ACHN (cell line): ENCODE data around the gene C1QTNF1.

ENCODE experiments used
- DNase-seq: peaks from one replicate; pipeline ENCODE4 v3.0.0-alpha.2; 2015
- in situ Hi-C: cut with HindIII; loops from 2 replicates; pipeline ENCODE4 v1.10.0; 2017; ENCODE audit warnings: low sequenced_read_pairs, low pct_ligation_motif_present, low pct_unique_long_range_greater_than_20kb

C1QTNF1 gene

DNA sequence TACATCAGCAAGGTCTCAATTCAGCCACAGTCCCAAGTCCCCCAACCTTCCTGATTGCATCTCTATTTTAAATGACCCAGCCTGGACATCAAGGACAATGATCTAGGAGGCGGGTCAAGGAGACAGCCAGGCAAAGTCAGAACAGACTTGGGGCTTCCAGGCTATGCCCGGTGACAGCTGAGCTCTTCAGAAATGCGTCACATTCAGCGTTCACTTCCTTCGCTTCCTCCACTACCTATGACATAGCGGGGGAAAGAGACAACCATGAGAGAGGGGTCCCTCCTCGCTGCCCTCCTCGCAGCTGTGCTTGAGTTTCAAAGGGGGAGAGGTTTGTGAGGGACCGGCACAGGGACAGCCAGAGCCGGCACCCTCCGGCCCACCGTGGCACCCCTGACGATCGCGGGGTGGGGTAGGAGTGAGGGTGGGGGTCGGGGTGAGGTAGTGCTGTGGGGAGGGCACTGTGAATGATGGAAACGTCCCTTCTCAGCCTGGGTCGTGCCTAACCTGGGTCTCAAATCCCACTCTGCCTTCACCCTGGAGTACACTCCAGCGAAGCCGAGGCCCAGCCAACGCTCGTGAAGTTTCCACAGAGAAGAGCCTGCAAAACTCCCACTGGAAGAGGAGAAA is 31.9 kb upstream of the C1QTNF1 start:
- in situ Hi-C loops: no loop called here
- DNase-seq: no peak

DNA sequence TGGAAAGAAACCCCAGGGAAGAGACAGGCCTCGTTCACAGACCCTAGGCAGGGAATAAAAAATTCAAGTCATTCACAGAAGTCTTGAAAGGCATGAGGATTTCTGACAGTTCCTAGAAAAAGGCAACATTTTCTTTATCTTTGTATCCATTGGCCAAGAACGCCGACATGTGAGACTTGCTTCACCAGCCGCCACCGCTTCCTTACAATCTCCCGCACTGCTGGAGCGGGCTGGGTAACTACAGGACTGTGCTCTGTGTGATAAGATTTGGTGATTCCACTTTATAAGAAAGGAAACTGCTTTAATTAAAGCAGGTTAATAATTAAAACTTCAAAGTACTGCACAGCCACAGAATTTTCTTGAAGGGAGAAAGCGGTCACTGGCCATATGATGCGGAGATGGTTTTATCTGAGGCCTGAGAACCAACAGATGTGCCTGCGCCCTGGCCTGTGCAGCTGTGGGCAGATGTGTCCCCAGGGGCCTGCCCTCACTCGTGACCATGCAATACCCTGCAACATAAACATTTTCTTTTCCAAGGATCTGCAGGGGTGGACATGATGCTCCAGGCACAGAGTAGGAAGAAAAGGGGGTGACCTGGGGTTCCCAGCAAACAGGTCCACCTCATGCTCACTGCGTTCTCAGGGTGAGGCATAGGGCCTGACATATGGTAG is 31.3 kb upstream of the C1QTNF1 start:
- no peak for DNase-seq
- in situ Hi-C loops: no loop called here

GRCh38 chr17:78993241-78993956 is 30.6 kb upstream of the C1QTNF1 start:
- DNase-seq: peak; percentile 50
- in situ Hi-C loops: no loop called here

GRCh38 chr17:78993981-78994671 is 29.8 kb upstream of the C1QTNF1 start:
- in situ Hi-C loops: no loop called here
- DNase-seq: no peak

- no peak for DNase-seq
- in situ Hi-C loops: no loop called here
Observed at GRCh38 chr17:78995022-78995760, 28.8 kb upstream of the C1QTNF1 start.

GRCh38 chr17:78995761-78996451 is 28.1 kb upstream of the C1QTNF1 start:
- no peak for DNase-seq
- in situ Hi-C loops: no loop called here

DNA sequence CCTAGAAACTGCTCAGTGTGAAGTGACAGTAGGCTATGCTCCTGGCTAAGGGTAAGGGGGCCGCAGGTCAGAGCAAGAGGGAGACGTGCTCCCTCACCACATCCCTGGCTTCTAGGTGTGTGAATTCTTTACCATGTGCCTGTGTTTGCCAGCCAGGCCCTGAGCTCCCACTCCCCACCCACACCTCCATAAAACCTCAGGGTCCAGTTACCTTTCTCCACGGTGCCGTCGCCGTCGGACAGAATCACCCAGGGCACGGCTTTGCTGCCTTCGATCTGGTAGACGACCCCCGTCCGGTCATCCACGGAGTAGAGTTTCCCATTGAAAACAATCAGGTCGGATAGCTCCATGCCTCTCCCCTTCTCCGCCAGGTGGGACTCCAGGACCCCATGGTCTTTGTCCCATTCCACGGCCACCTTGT is 27.2 kb upstream of the C1QTNF1 start:
- in situ Hi-C loops: no loop called here

GRCh38 chr17:78997231-78997741 is 26.7 kb upstream of the C1QTNF1 start:
- in situ Hi-C loops: no loop called here

More for the DNA sequence above, 27.2 kb upstream of the C1QTNF1 start:
- DNase-seq: no peak

DNA sequence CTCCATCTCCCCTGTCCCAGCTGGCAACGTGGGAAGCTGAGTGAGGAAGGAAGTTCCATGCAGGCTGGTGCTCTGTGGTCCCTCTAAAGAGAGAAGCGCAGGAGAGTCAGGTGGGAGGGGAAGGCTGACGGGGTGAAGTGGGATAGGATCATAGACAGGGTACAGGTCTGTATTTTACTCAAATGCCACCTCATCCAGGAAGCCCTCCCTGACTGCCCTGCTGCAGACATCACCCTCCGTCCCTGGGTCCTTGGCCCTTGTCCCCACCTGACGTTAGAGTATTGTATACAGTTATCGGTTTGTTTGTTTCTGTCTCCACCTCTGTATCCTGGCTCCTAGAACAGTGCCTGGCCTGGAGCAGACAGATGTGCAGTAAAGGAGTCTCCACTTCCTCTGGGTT is 26.1 kb upstream of the C1QTNF1 start:
- DNase-seq: no peak
- in situ Hi-C loops: no loop called here

More at GRCh38 chr17:78997231-78997741, 26.7 kb upstream of the C1QTNF1 start:
- DNase-seq: no peak

- in situ Hi-C loops: no loop called here
- DNase-seq: no peak
Observed at GRCh38 chr17:78998311-78999055, 25.5 kb upstream of the C1QTNF1 start.

- in situ Hi-C loops: no loop called here
- no peak for DNase-seq
Observed at GRCh38 chr17:78999056-78999768, 24.8 kb upstream of the C1QTNF1 start.

DNA sequence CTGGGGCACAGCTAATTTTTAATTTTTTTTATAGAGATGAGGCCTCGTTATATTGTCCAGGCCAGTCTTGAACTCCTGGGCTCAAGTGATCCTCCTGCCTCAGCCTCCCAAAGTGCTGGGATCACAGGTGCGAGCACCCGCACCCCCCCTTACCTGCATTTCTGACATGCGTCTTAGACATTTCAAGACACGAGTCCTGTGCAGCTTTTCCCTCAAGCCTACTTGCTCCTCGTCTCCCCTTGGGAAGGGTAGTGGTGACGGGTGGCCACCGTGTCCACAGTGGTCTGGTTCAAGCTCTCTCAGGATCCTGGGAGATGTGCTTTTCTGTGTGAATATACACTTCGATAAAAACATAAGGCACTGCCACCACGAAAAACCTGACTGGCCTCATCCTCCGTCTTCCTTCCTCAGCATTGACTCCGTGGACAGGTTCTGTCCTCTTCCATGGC is 24.0 kb upstream of the C1QTNF1 start:
- no peak for DNase-seq
- in situ Hi-C loops: no loop called here

GRCh38 chr17:79000396-79001189 is 23.4 kb upstream of the C1QTNF1 start:
- DNase-seq: no peak
- in situ Hi-C loops: no loop called here

DNA sequence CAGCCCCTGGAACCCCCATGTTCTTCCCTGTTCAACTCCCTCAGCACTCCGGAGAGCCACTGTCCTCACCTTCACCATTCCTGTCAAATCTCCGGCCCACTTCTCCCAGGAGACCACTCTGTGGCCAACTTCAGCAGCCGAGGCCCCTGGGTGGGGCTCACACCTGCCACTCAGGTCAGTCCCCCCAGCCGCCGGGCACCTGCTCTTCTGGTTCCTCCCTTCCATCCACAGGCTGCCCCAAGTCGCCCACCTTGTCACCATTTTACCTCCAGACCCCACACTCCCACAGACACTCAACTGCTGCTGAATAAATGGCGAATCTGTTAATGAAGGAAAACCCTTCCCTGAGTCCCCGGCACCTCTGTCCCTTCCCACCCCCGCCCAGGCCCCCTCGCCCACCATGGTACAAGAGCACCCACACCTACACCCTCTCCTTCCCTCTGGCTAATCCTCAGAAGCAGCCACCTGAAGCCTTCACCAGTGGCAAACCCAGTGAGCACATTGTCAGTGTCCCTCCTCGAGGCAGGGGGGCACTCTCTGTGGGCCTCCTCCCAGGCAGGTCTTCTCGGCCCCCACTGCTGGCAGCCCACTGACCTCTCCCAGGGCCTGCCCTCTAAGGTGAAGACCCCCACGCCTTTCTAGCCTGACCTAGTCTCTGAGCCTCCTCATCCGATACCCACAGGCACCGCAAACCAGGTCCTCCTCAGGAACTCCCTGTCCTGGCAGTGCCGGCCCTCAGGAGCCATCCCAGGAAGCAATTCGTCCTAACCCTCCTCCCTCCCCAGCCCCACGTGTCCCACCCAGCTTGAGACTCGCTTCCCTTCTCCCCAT is 22.6 kb upstream of the C1QTNF1 start:
- no peak for DNase-seq
- in situ Hi-C loops: no loop called here

- in situ Hi-C loops: no loop called here
- no peak for DNase-seq
Observed at GRCh38 chr17:79002291-79002690, 21.7 kb upstream of the C1QTNF1 start.
